Right hindlimb (tissue), 1 donor: ENCODE measurements around the gene TMEM184B.

Experiments
- DNase-seq: peaks from one replicate; pipeline ENCODE4 v3.0.0-alpha.2; 2018

The TMEM184B gene

DNA sequence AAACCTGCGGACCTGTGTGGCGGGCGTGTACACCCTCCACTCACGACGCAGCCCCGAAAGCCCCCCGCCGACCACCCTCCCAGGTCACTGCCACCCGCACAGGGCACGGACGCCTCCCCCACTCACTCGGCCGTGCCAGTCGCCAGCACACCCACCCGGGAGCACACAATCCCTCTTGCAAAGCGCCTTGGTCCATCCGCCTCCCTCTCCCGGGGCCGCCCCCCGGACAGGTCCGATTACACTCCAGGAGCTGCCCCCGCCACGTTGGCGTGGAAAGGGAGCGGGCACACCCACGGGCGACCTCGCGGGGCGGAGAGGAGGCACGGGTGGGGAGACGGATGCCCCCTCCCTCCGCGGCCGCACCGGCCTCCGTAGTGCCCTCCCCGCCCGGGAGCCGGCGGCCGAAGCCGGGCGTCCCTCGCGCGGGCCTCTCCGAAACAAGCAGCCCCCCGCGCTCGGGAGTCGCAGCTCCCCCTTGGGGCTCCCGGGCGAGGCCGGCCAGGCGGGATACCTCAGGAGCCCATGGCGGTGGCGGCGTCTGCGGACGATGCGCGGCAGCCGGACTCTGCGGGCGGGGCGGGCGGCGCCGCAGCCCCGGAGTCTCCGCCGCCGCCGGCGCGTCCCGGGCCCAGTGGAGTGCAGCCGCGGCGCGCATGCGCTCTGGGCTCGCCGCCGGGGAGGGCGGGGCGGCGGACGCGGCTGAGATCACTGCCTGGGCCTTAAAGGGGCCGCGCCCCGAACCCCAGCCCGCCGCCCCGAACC lies at the start of gene TMEM184B:
Gene TMEM184B, minus strand, starts transcription at position 638 of the 762 bp plus-strand sequence. CDS start 25,049 bp downstream, outside the sequence.
- DNase-seq, result peak; percentile 87

DNA sequence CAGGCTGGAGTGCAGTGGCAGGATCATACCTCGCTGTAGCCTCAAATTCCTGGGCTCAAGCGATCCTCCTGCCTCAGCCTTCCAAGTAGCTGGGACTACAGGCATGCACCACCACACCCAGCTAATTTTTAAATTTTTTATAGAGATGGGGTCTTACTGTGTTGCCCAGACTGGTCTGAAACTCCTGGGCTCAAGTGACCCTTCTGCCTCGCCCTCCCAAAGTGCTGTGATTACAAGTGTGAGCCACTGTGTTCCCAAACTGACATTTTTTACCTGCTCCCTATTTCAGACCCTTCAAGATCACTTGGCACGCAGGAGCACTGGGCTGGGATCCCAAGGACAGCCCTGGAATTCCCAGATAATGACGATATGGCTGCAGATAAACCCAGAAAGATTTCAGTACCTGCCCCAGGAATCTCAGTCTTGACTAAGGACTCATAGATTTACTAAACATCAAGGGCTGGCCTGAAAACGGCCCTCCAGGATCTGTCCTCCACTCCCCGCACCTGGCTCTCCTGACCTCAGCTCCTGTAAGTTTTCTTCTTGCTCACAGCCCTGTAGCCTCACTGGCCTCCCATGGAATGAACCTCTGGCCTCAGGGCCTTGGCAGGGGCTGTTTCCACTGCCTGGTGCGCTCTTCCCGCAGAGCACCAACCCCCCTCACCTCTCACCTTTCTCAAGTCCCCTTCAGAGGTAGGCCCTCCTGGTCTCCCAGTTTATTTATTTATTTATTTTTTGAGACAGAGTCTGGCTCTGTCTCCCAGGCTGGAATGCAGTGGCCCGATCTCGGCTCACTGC lies 48.0 kb upstream of the TMEM184B start:
- no peak for DNase-seq

DNA sequence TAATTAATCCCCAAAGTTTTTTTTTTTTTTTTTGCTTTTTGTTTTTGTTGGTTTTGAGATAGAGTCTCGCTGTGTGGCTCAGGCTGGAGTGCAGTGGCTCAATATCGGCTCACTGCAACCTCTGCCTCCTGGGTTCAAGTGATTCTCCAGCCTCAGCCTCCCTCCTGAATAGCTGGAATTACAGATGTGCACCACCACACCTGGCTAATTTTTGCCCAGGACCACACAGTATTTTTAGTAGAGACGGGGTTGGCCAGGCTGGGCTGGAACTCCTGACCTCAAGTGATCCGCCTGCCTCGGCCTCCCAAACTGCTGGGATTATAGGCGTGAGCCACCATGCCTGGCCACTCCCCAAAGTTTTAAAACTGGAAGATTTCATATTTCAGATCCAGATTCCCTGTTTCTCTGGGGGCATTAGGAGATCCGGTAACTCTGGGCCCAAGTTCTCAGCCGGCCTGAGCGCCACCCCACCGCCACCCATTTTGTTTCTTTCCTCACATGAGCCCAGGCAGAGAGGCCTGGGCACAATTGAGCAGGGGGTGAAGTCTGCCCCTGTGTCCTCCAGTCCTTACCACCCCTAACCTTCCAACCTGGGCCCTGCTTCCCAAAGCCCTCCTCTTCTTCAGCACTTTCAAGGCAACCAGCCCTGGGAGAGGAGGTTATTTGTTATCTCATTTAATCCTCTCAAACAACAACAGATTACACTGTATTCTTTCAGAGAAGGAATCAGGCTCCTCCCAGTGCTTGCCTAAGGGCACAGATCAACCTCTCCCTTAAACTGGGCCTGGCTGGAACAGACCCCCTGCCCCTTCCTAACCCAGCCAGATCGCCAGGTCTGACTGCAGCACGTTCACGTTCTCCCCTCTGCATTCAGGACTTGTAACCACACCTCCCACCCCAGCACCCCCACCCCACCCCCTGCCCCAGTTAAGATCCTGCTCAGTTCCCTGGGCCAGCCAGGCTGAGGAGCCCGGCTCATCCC lies 46.3 kb upstream of the TMEM184B start:
- no peak for DNase-seq

DNA sequence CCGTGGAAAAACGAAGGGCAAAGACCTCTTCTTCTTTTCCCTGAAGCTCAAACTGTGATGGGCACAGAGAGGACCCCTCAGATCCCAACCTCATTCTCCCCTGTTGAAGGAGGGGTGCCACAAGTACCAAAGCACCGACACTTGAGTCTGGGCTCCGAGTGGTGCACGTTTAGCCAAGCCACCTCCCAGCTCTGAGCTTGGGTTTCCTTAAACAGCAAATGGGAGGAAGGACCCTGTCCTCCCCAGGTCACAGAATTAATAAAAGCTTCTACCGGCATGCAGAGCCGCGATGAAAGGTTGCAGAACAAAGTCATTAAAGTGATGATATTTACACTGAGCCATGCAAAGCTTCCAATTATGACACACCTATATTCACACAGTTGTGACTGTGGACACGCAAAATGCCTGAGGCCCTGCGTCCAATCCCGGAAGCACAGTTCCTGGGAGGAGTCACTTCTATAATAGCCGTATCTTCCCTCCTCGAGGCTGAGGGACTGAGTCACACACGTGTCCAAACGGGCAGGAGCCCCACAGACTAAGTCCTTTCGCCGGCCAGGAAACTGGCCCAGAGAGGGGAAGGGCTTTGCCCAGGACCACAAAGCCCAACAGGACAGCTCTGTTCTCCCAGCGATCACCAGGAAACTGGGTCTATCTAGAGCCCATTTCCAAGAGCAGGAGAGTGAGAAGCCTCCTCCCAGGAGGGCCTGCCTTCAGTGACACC lies 45.3 kb upstream of the TMEM184B start:
- DNase-seq, result peak; percentile 60

DNA sequence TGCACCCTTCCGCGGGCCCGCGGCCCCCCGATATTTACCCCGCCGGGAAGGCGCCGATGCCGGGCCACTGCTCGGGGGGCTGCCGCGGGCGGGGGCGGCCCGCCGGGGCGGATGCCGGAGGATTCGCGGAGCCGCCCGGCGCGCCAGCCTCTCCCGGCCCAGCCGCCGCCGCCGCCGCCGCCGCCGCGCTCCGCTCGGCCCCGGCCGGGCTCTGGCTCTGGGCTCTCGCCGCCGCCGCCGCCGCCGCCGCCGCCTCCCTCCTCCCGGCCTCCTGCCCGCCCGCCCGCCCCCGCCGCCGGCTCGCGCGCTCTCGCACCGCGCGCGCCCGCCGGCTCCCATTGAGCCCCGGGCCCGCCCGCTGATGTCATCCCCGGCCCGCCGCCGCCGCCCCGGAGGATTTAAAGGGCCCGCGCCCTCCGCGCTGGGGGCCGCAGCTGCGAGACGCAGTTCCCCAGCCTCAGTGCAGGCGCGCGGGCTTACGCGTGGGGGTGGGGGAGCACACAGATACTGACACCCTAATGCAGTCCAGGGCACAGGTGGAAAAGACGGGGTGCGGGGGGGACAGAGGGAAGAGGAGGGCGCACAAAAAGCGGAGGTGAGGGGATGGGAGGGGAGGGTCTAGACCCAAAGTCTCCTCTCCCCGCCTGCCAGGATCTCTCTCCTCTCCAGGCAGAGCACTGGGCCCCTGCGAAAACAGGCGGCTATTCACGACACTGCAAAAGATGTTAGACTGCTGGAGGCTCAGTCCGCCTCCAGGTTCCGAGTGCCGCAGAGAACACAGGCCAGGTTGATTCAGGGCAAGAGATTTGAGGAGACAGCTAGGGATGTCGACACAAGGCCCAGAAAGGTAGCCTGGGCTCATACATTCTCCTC lies 44.5 kb upstream of the TMEM184B start, which contains the start of gene CSNK1E:
Gene CSNK1E, minus strand, starts transcription at position 312 of the 873 bp plus-strand sequence. CDS start 3,276 bp downstream, outside the sequence.
- DNase-seq, result peak; percentile 87

DNA sequence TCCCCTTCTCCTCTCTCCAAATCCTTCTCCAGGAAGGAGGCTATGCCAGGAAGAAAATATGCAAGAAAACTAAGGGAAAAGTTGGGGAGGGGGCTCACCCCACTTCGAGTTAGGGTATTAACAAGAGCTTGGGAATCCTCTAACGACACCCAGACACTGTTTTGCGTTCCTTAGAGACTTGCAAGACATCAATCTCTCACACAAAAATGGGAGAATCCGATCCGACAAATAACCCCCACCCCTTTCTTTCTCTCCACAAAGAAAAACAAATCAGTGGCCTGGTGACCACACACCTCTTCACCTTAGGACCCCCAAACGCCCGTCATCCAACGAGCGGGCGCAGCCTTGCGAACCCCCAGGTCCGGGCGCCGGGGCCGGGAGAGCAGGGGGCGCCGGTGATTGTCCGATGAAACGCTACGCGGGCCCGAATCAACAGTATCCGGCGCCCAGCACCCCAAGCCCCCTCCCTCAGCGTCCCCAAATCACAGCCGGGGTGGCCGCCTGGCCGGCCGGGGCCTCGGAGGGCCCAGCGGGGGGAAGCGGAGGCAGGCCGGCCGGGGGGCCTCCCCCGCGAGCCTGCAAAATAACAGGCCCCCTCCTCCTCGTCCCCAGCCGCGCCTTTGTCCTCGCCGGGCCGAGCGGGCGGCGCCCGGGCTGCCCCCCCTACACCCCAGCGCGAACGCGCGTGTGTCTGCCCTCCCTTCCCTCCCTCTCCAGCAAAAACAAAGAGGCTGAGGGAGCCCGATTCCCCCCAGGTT lies 43.7 kb upstream of the TMEM184B start:
- peak; percentile 81 for DNase-seq

DNA sequence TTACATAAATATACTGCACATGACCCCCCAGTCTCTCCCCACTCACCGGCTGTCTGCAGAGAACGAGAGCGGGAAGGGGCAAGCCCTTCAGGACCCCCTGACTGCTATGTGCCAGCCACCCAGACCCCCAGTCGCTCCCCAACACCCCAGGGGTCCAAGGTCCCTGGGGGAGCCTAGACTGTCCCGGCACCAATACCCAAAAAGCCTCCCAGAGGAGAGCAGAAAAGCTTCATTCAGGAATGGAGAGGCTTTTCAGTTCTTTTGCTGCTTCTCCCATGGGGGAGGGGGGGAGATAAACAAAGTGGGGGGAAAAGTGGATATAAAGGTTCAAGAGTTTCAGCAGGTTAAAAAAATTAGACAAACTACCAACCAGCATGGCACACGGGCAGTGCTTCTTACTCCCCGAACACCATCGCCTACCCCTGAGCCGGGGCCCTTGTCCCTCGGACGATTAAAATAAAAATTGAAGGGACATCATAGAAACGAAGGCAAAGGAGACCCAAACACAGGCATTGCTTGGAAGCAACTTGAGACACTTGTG lies 43.1 kb upstream of the TMEM184B start:
- DNase-seq, result no peak

DNA sequence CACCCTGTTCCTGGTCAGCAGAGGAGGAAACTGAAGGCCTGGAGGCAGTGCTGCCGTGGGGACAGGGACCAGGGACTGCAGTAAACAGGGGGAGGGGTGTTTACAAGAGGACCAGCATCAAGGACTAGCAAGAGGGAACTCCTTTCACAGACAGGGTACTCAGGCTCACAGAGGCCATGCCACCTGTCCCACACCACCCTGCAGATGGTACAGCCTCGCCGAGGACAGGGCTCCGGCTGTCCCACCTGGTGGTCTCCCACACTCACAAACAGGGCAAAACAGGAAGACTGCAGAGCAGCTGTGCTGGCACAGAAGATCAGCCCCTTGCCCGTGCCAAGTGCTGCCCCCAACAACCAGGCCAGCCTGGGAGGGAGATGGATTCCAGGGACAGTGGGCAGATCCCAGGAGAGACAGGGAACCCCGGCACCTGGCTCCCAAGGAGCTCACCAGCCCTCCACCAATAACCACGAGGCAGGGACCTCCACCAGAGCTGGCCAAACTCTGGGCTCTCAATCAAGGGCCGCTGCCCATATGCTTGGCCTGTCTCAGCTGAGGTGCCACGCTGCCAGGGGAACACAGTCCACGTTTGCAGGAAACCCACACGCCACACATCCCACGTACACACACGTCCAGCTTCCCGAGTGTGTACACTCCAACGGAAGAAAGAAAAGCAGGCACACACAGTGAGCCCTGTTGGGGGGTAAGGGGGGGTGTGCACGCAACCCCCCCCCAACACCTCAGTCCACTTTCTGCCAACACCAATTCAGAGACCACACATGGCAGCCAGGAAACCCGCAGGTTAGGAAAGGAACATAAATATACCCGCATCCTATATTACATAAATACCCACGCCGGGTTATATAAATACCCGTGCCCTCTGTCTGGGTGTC lies 42.4 kb upstream of the TMEM184B start:
- peak; percentile 62 for DNase-seq

DNA sequence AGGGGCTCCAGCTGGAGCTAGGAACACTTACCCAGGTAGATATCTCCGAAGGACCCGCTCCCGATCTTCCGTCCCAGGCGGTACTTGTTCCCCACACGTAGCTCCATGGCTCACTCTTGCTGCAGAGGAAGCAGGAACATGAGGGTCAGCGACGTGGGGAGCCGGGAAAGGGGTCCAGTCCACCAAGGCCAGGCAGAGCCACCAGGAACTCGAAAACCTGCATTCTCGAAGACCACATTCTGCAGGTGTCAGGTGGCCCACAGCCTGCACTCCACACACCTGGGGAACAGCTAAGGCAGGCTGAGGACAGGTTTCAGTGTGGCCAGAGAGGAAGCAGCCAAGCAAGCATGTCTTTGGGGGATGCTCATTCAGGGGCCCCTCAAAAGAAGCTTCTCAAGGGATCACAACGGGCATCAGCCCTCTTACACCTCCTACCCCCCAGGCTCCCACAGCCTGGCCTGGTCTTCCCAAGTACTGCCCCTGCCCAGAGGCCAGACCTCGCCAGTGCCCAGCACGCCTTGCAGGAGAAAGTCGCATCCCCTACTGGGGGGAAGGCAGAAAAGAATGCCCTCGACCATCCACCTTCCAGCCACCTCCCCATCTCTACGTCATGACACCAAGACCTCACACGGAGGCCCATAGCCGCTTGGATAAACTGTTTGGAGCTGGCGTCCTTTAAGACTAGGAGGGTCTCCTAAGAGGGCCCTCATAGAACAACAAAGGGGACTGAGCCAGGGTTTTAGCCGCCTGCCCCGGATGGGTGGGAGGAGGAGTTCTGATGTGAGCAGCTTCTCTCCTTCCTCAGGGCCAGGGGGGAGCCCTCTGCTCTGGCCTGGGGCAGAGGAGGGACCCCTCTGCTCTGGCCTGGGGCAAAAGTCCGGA lies 41.5 kb upstream of the TMEM184B start:
- DNase-seq, result peak; percentile 57

DNA sequence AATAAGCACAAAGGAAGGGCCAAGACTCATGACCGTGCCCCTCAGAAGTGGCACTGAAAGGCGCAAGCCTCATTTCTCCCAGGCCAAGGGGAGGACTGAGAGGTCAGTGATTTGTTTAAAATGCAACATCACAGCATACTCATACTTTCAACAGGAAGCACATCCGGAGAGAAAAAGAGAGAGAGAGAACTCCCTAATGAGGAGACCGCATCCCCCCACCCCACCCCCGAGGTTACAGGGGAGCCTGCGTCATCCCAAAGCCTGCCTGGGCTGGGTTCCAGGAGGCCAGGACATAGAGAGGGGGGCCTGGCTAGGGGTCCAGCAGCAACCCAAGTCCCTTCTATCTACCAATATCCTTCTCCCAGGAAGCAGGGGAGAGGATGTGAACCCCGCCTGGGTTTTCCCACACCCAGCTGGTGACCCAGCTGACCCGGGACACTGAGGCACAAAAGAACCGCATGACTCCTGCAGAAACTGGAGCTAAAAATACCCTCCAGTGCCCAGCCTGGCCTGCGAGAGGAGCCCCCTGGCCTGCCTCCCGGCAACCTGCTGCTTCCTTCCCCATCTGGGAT lies 40.7 kb upstream of the TMEM184B start:
- DNase-seq, result peak; percentile 90

DNA sequence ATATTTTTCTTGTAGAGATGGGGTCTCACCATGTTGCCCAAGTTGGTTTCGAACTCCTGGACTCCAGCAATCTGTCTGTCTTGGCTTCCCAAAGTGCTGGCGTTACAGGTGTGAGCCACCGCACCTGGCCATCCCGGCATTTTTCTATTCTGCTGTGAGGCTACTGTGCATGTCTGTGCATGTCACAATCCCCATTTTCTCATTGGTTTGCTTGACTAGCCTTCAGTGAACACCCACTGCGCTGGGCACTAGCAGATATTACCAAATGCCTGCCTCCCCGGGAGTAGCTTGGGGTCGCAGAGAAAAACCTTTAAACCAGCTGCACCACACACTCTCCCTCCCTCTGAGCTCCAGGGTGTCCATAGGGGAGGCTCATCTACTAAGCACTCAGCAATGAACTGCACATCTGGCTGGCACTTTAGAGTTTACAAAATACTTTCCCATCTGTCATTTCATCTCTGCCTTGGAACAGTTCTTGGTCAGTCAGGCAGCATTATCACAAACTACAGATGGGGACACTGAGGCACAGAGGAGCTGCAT lies 39.5 kb upstream of the TMEM184B start:
- DNase-seq, result no peak

DNA sequence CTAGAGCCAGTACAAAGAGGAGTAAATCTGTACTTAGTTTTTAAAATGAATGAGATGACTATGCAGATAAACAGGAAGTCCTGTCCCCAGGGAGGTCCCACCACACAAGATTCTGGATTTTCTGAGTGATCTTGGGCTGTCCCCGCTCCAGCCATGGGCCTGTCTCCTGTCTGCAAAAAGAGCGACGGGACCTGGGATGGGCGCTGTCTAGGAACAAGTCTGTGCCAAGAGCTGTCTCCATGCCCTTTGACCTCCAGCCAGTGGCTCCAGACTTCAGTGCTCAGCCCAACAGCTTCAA lies 38.5 kb upstream of the TMEM184B start:
- DNase-seq, result no peak

DNA sequence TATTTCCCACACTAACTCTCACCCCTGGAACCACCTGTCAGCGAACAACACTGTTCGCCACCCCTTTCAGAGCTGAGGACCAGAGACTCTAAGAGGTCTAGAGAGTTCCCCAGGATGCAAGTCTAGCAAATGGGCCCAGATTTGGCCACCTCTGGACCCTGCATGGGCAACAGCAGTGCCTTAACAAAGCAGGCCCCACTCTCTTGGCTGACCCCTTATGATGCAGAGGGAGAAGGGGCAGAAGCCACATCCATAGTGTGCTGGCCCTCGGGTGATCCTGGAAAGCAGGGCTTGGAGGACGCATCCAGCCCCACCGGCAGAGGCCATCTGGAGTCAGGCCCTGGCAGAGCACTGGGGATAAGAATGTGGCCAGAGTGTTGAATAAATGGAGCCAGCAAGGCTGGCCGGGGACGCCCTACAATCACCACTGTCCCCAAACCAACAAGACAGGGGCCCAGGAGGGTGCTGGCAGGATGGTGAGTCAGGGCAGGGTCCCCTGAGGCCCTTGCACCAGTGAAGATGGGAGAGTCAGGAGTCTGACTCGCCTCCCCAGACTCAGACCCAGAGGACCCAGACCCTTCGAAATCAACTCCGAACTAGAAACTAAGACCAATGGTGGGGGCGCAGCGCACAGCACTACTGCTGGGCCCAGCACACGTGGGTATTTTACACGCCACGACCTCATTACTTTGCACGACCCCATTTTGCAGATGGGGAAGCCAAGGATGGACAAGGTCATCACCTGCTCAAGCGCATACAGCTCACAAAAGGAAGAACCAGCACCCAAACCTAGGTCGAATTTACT lies 37.9 kb upstream of the TMEM184B start:
- no peak for DNase-seq

DNA sequence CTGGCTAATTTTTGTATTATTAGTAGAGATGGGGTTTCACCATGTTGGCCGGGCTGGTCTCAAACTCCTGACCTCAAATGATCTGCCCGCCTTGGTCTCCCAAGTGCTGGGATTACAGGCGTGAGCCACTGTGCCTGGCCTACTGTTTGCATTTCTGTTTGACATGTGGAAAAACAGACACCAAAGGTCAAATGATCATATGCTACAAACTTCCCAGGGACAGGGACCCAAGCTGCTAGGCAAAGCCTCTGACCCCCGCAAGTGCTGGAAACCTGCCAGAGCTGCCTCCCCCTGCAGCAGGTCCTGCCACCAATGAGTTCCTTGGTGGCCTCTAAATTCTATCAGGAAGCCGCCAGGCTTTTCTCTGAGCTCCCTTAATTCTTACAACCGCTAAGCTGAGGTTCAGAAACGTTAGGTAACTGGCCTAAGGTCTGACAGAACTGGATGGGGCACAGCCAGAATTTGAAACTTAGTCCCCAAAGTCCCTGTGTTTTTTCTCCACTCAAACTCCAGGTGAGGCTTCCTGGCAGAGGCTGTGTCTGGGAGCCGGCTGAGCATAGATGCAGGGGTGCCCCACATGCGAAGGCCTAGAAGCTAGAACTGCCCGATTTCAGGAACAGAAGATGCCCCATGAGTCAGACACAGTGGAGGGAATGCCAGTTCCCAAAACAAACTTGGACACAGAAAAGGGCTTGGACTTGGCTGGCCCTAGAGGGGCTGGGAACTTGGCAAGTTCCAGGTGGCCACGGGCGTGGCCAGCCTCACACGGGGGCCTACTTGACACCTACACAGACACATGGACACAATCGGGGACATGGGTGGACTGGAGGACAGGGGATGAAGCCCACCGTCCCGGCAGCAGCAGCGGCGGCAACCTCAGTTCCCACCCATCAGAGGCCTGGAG lies 37.1 kb upstream of the TMEM184B start:
- no peak for DNase-seq

DNA sequence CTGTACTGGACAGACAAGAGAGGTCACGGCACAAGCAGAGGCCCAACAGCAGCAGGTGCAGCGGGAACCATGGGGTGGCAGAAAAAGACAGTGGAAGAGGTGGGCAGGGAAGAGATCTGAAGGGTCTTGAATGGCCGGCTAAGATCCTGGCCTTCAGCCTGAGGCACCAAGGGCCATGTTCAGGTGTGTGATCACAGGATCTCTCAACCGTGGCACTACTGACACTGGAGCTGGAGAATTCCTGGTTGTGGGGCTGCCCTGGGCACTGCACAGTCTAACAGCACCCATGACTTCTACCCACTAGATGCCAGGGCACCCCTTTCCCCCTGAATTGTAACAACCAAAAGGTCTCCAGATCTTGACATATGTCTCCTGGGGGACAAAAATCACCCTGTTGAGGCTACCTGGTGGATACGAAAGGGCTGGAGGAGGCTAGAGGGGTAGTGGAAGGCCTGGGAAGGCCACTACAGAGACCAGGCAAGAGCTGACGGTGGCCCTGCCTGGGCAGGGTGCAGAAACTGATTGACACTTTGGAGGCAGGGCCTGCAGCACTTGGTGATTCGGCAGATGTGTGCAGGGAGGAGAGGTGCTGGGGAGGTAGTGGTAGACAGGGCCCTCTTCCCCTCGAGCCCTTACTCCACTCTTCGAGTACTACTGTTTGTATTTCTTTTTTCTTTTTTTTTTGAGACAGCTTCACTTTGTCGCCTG lies 36.1 kb upstream of the TMEM184B start:
- DNase-seq, result no peak
